ENCODE data around the gene ATP1A3. TPM values are rescaled to one million over a fixed set of nuclear protein-coding genes. Genes with fewer than 3 reads are reported as not detected.

Gene ATP1A3
- total RNA-seq, 2 donors from 2014 or later, result 0.69 to 1.0 TPM

DNA sequence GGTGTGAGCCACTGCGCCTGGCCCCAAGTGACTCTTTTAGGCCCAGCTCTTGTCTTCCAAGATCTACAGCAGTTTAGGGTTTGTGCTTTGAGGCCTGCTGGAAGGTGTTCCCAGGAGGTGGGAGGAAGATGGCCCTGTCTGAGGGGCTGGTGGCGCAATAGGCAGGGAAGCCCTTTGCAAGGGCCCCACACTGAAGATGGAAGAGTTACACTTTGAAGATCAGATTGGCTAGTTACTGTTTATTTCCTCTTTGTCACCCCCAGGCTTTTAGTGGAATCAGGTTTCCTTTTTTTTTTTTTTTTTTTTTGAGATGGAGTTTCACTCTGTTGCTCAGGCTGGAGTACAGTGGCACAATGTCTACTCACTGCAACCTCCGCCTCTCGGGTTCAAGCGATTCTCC is 33.1 kb downstream of the ATP1A3 start:
- Mint-ChIP-seq H3K4me1 (peaks cover 10% of the 10 kb centered on the region), H3K27me3 (ENCODE audit: insufficient read depth) (no peaks in the 10 kb centered on the region), H3K4me3 (no peak overlapping the region), H3K9me3 (no peaks in the 10 kb centered on the region), H3K27ac (no peak overlapping the region), H3K36me3 (ENCODE audit: low read depth) (peaks cover 11% of the 10 kb centered on the region)
- Histone ChIP-seq H3K4me3 (ENCODE audit: low read length) (no peak overlapping the region), H3K4me1 (ENCODE audit: control insufficient read depth, insufficient read depth, low read length) (no peaks in the 10 kb centered on the region), H3K9me3 (ENCODE audit: control insufficient read depth, low read length) (no peaks in the 10 kb centered on the region), H3K27me3 (ENCODE audit: control insufficient read depth, insufficient read depth, low read length, poor library complexity, severe bottlenecking) (no peaks in the 10 kb centered on the region), H3K27ac (ENCODE audit: low read depth, low read length) (no peak overlapping the region), H3K9ac (ENCODE audit: extremely low read depth, low read length, poor library complexity, severe bottlenecking) (no peak overlapping the region), H3K36me3 (ENCODE audit: control insufficient read depth, insufficient read depth, low read length) (peaks cover 5% of the 10 kb centered on the region)
- WGBS, 2 experiments (ENCODE audit: insufficient coverage in 1 of 2, insufficient read length in 1 of 2), result 91 to 95% methylated on average over 3 to 5 of the region's 5 CpGs
- no peak for DNase-seq
- TF ChIP-seq, protein P1, sequence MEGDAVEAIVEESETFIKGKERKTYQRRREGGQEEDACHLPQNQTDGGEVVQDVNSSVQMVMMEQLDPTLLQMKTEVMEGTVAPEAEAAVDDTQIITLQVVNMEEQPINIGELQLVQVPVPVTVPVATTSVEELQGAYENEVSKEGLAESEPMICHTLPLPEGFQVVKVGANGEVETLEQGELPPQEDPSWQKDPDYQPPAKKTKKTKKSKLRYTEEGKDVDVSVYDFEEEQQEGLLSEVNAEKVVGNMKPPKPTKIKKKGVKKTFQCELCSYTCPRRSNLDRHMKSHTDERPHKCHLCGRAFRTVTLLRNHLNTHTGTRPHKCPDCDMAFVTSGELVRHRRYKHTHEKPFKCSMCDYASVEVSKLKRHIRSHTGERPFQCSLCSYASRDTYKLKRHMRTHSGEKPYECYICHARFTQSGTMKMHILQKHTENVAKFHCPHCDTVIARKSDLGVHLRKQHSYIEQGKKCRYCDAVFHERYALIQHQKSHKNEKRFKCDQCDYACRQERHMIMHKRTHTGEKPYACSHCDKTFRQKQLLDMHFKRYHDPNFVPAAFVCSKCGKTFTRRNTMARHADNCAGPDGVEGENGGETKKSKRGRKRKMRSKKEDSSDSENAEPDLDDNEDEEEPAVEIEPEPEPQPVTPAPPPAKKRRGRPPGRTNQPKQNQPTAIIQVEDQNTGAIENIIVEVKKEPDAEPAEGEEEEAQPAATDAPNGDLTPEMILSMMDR (conservative IDR thresholded peaks at IDR 0.05), result no peak

DNA sequence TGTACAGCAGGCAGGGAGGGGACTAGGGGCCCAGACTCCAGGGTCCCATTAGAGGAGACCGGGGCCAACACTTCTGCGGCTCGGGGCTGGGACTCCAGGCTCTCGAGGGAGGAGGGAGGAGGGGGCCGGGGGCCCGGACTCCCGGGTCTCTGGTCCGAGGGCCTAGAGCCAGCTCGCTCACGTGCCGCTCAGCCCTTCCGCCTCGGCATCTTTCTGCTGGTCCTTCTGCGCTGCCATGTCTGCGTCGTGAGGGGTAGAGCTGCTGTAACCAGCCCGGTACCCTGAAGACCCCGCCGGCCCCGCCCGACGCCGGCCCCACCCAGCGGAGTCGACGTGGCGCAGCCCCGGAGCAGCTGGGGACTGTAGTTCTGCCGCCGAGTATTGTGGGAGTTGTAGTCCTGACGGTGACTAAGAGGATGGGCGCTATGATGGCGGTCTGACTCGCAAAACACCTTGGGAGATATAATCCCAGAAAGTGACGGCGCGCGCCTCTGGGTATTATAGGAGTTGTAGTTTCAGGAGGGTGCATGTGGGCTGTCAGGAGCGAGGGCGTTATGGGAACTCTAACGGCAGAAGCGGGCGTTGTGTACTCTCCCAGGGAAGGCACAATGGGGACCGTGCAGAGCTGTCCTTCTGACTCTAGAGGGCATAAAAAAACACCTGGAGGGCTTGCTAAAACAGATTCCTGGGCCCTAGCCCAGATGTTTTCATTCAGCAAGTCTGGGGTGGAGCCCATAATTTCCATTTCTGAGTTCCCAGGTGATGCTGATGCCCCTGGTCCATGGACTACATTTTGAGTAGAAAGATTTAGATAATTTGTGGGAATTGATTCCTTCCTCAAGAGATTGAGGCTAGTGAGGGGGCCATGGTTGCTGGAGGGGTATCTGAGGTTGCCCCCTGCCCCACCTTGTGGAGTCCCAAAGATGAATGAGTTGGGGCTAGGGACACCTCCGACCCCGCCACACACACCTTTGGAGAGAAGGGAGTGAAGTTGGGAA is 34.7 kb downstream of the ATP1A3 start, which contains the start of gene RABAC1:
Gene RABAC1, minus strand, starts transcription at position 266 of the 998 bp plus-strand sequence. Its CDS starts 29 bp downstream, at position 237.
- H3K27ac ChIP-seq (ENCODE audit: low read depth, low read length), result peak within 1 kb of the TSS; percentile 70
- 1 to 5% methylated on average over 27 to 46 of the region's 46 CpGs for WGBS, 2 experiments (ENCODE audit: insufficient coverage in 1 of 2, insufficient read length in 1 of 2)
- Mint-ChIP-seq H3K27ac (peak within 1 kb of the TSS; percentile 92), H3K9me3 (no peaks in the 10 kb centered on the region), H3K27me3 (ENCODE audit: insufficient read depth) (no peaks in the 10 kb centered on the region), H3K4me1 (peaks cover 10% of the 10 kb centered on the region), H3K36me3 (ENCODE audit: low read depth) (peaks cover 16% of the 10 kb centered on the region), H3K4me3 (peak within 1 kb of the TSS; percentile 70)
- peak within 1 kb of the TSS; percentile 94 for H3K9ac ChIP-seq (ENCODE audit: extremely low read depth, low read length, poor library complexity, severe bottlenecking)
- H3K4me1 ChIP-seq (ENCODE audit: control insufficient read depth, insufficient read depth, low read length), result no peaks in the 10 kb centered on the region
- peak within 1 kb of the TSS; percentile 82 for H3K4me3 ChIP-seq (ENCODE audit: low read length)
- no peaks in the 10 kb centered on the region for H3K27me3 ChIP-seq (ENCODE audit: control insufficient read depth, insufficient read depth, low read length, poor library complexity, severe bottlenecking)
- no peaks in the 10 kb centered on the region for H3K9me3 ChIP-seq (ENCODE audit: control insufficient read depth, low read length)
- DNase-seq, result peak; percentile 98
- H3K36me3 ChIP-seq (ENCODE audit: control insufficient read depth, insufficient read depth, low read length), result peaks cover 5% of the 10 kb centered on the region
- TF ChIP-seq, protein P1 (conservative IDR thresholded peaks at IDR 0.05), result peak; percentile 67

DNA sequence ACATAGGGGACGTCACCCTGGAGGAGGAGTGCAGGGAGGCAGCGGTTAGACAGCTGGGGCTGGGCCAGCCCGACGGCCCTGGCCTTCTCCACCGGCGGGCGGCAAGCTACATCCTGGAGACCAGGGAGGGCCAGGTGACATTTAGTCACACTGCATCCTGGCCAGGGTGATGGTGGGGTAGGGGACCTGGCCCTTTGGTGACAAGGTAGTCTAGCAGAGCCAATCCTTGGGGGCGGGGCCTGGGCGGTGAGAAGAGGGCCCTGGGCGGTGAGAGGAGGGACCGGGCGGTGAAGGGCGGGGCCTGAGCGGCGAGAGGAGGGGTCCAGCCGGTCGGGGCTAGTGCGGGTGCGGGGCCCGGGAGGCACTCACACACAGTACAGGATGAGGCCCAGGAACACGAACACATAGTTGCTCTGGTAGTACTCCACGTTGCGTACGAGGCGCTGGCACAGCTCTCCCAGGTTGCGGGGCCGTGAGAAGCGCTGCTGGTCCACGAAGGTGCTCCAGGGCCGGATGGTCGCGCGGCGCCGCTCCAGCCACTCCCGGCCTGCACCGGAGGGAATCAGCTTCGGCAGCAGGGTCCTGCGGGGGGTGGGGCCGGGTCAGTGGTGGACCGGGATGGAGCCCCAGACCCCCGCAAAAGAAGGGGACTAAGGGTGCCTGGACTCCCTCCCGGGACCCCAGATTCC is 35.5 kb downstream of the ATP1A3 start:
- Histone ChIP-seq H3K4me1 (ENCODE audit: control insufficient read depth, insufficient read depth, low read length) (no peaks in the 10 kb centered on the region), H3K9ac (ENCODE audit: extremely low read depth, low read length, poor library complexity, severe bottlenecking) (peak overlapping the region; percentile 94), H3K4me3 (ENCODE audit: low read length) (peak overlapping the region; percentile 82), H3K27me3 (ENCODE audit: control insufficient read depth, insufficient read depth, low read length, poor library complexity, severe bottlenecking) (no peaks in the 10 kb centered on the region), H3K9me3 (ENCODE audit: control insufficient read depth, low read length) (no peaks in the 10 kb centered on the region), H3K36me3 (ENCODE audit: control insufficient read depth, insufficient read depth, low read length) (peaks cover 5% of the 10 kb centered on the region), H3K27ac (ENCODE audit: low read depth, low read length) (peak overlapping the region; percentile 70)
- Mint-ChIP-seq H3K4me1 (peaks cover 10% of the 10 kb centered on the region), H3K9me3 (no peaks in the 10 kb centered on the region), H3K27me3 (ENCODE audit: insufficient read depth) (no peaks in the 10 kb centered on the region), H3K4me3 (peak overlapping the region; percentile 70), H3K36me3 (ENCODE audit: low read depth) (peaks cover 16% of the 10 kb centered on the region), H3K27ac (peak overlapping the region; percentile 88)
- peak; percentile 97 for DNase-seq
- 4 to 5% methylated on average over 19 to 43 of the region's 43 CpGs for WGBS, 2 experiments (ENCODE audit: insufficient coverage in 1 of 2, insufficient read length in 1 of 2)
- TF ChIP-seq, protein P1 (conservative IDR thresholded peaks at IDR 0.05), result no peak
